Suprapubic skin (tissue), 3 donors: ENCODE data around the gene DDT.
"Not testable (repeated sequence)": the region's sequence is repeated elsewhere in the genome, so short reads cannot be mapped to it uniquely, and the experiment has no call there.

ENCODE experiments used
- POLR2A ChIP-seq, 2 donors: fragments of 450-650 bp; IDR thresholded peaks; one replicate each; pipeline ENCODE4 v1.6.1; 2017; ENCODE audit warnings: antibody characterized with exemption in 2 of 2, mild to moderate bottlenecking in 2 of 2, moderate library complexity in 2 of 2
- TF ChIP-seq, protein P1 (sequence below), 2 donors: fragments of 200-600 bp in 1 of 2; fragments of 450-650 bp in 1 of 2; sonication (generic) in 1 of 2; IDR thresholded peaks; one replicate each; pipeline ENCODE4 v1.5.1; 2016 to 2019; ENCODE audit warnings: antibody characterized with exemption in 2 of 2, mild to moderate bottlenecking in 1 of 2, moderate library complexity in 1 of 2

DNA sequence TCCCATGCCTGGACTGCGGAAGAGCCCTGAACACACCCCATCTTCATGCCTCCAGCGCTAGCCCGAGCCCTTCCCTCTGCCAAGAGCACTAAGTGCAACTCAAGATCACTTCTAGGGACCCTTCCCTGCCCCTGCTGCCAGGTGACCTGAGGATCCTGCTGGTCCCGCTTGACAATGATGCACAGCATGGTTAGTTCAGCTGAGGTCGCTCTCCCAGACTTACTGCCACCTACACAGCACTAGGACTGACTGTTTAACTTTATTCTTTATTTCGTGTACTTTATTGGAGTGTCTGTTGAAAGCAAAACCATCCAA lies 19.3 kb downstream of the DDT start:
- TF ChIP-seq, protein P1, sequence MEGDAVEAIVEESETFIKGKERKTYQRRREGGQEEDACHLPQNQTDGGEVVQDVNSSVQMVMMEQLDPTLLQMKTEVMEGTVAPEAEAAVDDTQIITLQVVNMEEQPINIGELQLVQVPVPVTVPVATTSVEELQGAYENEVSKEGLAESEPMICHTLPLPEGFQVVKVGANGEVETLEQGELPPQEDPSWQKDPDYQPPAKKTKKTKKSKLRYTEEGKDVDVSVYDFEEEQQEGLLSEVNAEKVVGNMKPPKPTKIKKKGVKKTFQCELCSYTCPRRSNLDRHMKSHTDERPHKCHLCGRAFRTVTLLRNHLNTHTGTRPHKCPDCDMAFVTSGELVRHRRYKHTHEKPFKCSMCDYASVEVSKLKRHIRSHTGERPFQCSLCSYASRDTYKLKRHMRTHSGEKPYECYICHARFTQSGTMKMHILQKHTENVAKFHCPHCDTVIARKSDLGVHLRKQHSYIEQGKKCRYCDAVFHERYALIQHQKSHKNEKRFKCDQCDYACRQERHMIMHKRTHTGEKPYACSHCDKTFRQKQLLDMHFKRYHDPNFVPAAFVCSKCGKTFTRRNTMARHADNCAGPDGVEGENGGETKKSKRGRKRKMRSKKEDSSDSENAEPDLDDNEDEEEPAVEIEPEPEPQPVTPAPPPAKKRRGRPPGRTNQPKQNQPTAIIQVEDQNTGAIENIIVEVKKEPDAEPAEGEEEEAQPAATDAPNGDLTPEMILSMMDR (IDR thresholded peaks at IDR 0.05) = not testable (repeated sequence)
- TF ChIP-seq POLR2A (IDR thresholded peaks at IDR 0.05) = not testable (repeated sequence)
